GM19395 (cell line): ENCODE results near the gene PRX.
A peak's percentile ranks its signal among the peaks of the same experiment; 100 is the strongest.

Experiments used
- ATAC-seq: cut with Tn5 transposase; IDR thresholded peaks from one replicate; pipeline ENCODE4 v1.9.1; 2021; ENCODE audit warnings: mild to moderate bottlenecking, moderate library complexity; ENCODE audit not compliant: unreplicated experiment

The PRX gene

DNA sequence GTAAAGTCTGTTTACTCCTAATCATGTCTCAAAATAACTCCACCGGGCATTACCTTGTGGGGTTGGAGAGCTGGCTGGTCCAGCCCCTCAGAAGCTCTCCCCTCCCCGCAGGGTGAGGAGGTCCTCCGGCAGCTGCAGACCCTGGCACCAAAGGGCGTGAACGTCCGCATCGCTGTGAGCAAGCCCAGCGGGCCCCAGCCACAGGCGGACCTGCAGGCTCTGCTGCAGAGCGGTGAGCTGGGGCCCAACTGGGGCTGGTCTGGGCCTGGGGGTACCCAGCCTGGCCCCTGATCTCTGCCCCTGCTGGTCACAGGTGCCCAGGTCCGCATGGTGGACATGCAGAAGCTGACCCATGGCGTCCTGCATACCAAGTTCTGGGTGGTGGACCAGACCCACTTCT lies 43.4 kb downstream of the PRX start:
- ATAC-seq, result no peak

DNA sequence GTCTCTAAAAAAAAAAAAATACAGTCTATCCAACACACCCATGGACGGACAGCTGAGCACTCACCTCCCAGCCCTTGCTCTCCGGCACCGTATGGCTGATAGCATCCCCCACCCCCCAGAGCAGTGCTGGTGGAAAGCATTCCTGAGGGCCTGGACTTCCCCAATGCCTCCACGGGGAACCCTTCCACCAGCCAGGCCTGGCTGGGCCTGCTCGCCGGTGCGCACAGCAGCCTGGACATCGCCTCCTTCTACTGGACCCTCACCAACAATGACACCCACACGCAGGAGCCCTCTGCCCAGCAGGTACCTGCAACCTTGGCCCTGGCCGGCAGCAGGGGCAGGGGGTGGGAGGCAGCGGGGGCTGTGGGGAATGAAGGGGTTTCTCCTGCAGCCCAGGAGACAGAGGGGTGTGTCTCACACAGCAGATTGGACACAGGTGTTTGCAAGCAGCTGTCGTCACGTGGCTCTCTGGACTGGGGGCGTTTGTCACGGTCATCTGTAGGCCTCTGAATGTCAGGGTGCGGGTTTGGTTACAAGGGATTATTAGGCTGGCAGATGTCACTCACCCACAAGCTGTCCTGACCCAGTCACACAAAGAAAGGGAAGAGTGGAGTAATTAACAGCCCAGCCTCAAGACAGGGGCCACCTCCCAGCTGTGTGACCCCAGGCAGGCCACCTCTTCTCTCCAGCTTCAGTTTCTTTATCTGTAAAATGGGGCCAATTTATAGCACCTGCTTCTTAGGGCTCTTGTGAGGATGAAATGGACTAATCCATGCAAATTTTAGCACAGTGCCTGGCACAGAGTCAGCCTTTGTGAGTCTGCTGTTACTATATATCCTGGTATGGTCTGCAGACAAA lies 45.4 kb downstream of the PRX start:
- ATAC-seq, result no peak

DNA sequence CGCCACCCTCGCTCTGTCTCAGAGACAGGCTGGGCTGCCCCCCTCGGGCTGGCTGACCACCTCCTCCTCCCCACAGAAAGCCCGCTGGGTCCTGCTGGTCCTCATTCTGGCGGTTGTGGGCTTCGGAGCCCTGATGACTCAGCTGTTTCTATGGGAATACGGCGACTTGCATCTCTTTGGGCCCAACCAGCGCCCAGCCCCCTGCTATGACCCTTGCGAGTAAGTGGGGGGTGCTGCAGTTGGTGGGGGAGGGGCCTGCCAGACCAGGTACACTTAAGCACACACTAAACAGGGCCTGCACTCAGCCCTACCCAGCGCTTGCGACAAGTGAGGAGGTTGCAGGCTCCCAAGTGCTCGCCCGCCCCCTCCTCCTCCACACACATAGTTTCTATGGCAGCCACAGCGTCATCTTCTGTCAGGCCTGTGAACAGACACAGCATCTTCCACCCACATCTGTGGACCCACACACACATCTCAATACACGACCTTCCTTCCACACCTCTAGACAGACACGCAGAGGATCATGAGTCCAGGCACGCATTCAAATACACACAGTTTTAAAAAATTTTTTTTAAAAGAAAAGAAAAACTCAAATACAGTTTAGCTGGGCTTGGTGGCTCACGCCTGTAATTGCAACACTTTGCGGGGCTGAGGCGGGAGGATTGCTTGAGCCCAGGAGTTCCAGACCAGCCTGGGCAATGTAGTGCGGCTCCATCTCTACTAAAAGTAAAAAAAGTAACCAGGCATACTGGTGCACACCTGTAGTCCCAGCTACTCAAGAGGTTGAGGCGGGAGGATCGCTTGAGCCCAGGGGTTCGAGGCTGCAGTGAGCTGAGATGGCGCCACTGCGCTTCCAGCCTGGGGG lies 46.2 kb downstream of the PRX start:
- no peak for ATAC-seq

DNA sequence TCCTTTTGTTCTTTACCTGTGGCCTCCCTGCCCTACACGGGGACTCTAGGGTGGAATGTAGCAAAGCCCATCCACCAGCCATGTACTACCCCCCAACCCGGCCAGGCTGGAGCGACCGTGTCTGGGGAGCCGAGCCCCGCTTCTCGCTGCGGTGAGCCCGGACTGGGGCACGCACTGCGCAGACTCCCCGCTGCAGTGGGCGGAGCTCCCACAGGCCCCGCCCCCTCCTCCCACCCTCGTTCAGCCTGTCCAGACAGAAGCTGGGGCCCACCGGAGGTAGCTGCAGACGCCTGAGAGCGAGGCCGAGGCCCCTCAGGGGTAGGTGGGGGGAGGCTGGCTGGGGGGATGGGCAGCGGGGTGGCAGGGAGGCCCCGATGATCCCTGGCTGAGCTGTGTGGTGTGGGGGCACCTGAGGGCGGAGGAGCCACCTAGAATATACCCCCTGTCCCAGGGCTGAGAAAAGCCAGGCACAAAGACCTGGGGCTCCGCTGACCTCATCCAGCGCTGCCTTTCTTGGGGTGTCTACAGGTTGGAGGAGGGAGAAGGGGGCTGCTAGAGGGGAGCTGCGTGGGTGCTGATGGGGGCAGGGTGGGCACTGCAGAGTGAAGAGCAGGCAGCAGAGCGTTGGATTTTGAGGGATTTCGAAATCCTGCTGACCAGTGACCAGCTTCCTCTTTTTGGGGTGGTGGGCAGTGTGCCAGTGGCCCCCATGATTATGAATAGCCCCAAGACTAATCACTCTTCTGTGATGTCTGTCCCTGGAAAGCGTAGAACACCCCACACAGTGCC lies 47.4 kb downstream of the PRX start:
- ATAC-seq, result no peak

DNA sequence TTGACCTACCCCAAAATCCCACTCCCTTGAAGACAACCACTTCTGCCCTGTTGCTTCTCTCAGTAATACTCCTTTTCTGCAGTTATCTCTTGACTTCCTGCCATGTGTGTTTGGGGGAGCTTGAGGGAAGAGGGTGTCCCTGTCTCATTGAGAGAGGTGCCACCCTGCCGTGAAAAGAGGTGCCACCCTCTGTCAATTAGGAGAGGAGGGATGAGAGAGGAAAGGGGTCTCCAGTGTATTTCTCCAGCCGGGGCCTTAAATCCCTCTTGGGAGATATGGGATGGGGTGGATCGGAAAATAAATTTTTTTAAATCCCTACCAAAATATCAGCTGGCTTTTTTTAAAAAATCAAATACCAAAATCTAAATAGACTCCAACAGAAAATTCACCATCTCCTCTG lies 48.2 kb downstream of the PRX start:
- ATAC-seq, result no peak

DNA sequence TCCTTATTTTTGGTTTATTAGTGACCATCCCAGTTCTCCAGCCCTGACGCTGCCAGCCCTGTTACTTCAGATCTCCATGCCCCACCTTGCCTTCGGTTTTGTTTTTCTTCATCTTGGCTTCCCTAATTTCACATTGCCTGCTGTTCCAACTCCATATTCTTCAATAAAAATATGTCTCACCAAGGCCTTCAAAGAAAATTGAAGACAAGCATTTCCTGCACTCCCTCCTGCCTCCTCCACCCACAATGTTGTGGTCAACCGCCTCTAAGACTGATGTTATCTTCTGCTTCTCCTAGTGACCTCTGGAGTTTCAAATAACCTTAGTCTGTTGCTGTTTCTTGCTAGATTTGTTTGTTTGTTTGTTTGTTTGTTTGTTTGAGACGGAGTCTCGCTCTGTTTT lies 50.1 kb downstream of the PRX start:
- no peak for ATAC-seq

DNA sequence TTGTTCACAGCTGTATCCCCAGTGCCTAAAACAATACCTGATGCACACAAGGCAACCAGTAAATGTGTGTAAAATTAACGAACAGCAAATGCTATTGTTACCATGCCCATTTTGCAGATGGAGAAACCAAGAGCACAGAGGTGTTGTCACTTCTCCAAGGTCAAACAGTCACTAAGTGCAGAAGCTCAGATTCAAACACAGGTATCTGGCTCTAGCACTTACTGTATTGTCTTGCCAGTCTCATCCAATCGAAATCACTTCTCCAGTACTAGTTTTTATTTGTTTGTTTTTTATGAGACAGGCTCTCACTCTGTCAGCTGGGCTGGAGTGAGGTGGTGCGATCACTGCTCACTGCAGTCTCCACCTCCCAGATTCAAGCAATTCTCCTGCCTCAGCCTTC lies 51.0 kb downstream of the PRX start:
- ATAC-seq, result no peak

DNA sequence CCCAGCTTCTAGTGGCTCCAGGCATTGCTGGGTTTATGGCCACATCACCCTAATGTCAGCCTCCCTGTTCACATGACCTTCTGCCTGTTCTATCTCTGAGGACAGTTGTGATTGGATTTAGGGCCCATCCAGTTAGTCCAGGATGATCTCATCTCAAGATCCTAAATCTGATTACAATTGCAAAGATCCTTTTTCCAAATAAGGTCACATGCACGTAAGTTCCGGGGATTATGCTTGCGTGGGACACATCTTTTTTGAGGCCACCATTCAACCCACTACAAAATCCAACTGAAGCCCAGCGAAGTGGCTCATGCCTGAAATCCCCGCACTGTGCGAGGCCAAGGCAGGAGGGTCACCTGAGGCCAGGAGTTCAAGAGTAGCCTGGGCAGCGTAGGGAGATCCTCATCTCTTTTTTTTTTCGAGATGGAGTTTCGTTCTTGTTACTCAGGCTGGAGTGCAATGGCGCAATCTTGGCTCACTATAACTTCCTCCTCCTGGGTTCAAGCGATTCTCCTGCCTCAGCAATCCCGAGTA lies 52.4 kb downstream of the PRX start:
- no peak for ATAC-seq

DNA sequence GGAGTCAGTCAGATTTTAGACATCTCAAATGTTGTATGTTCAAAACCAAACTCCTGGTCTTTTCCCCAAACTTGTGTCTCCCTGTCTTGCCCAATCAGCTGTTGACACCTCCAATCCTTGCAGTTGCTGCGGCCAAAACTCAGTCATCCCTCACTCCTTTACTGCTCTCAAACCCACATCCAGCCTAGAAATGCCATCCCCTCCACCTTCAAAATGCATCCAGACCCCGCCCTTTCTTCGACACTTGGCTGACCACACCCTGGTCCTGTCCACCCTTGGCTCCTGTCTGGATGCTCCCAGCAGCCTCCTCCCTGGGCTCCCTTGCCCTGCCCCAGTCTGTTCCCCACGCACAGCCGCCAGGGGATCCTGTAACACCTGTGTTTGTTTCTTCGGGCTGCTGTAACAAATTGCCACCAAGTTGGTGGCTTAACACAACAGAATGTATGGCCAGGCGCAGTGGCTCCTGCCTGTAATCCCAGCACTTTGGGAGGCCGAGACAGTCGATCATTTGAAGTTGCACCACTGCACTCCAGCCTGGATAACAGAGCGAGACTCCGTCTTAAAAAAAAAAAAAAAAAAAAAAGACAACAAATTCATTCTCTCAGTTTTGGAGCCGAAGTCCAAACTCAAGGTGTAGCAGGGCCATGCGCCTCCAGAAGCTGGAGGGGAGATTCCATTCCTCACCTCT lies 53.0 kb downstream of the PRX start:
- no peak for ATAC-seq

DNA sequence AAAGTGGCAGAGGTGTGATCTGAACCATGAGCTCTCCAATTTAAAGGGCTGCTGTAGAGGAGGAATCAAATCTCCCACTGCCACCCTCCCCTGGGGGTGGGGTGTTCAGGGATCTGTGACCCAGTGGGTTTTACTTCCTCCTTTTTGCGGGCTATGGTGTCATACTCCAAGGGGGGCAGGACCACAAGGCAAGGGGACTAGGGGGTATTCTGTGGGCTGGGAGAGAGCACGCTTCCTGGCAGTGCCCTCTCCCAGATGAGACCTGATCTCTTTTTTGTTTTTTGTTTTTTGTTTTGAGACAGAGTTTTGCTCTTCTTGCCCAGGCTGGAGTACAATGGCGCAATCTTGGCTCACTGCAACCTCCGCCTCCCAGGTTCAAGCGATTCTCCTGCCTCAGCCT lies 54.4 kb downstream of the PRX start:
- ATAC-seq, result peak; percentile 60

DNA sequence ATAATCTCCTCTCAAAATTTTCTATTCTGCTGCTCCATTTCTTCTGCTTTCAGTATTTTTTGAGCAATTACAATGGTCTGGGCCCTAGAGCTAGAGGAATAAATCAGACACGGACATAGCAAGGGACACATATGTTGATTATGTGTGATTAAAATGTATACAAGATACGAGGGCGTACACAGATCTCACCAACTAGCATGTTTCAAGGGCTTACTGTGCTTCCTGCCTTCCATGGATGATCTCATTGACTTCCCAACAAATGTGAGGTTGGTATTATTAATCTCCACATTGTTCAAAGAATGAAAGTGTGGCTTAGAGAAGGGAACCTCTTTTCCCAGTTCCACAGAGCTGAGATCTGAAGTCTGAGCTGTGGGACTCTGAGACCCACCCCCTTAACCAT lies 55.5 kb downstream of the PRX start:
- no peak for ATAC-seq

DNA sequence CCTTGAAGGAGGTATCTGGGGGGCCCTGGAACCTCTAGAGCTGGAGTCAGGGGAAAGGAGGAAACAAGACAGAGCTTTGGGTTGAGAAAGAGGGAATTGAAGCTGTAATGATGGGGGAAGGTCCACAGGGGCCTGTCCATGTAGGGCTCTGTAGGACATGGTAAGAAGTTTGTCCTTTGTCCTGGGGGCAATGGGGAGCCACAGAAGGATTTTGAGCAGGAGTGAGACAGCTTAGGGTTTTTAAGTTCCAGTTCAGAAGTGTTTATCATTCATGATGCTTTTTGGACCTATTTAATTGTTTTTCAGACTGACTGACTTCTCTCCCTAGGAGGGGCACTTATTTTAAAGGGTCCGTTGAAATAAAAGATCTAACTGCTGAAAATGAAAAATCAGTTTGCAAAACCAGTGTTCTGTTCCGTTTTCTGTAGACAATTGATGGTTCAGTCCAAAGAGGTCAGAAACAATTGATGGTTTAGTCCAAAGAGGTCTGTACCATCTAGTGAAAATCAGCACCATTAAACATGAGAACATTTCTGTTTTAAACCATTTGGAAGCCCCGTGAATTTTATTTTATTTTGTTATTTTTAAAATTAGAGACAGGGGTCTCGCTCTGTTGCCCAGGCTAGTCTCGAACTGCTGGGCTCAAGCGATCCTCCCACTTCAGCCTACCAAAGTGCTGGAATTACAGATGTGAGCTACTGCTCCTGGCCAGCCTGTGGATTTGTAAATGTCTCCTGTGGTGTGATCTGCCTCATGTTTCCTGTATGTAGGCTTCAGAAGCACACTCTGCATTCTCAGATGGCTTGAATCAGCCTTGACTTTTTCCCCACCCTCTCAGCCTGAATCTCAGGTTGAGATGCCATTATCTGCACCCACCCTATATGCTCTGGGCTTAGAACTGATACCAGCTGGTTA lies 56.2 kb downstream of the PRX start:
- ATAC-seq, result no peak

DNA sequence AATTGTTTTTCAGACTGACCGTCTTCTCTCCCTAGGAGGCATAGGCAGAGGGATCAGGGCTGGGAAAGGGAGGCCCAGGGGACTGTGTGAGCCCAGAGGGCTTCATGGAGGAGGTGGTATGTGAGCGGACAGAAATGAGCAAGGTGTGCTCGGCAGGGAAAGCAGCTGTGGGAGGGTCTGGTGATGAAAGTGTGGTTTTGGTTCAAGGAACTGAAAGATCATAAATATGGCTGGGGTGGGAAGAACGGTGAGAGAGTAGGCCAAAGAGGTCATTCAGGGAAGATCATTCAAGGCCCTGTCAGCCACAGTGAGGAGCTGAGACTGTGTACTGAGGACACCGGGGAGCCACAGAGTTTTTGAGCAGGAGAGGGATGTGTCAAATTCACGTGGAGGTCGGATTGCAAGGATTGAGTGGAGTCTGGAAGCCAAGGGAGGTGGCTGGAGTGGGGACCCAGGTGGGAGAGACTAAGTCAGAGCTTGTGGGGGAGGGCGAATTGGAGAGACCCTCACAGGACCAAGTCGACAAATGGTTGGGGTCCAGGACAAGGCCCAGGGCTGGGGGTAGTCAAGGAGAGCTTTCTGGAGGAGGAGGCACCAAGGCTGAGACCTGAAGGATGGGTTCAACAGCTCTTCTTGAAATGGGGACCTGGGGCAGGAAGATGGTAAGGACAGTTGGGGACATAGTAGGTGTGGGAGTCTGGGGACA lies 57.0 kb downstream of the PRX start:
- ATAC-seq, result no peak

DNA sequence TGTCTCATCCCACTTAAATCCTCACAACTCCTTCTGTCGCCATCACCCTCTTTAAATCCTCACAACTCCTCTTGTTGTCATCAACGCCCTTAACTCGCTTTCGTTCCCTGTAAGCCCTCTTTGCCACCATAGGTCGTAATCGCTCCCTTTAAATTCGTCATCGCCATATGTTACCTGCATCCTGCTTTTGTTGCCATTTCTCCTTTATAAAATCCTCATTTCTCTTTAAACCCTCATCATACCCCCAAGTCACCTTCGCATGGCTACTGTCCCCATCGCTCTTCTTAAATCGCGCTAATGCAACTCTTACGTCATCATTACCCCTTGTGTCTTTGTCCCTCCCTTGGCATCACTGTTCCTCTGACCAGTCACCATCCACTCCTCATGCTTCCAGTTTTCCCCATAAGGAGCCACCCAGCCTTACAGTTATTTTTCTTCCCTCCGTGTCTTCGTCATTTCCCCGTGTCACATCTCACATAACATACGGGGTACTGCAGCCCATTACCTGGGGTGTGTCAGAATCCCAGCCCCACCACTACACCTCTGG lies 64.1 kb downstream of the PRX start:
- ATAC-seq, result no peak

DNA sequence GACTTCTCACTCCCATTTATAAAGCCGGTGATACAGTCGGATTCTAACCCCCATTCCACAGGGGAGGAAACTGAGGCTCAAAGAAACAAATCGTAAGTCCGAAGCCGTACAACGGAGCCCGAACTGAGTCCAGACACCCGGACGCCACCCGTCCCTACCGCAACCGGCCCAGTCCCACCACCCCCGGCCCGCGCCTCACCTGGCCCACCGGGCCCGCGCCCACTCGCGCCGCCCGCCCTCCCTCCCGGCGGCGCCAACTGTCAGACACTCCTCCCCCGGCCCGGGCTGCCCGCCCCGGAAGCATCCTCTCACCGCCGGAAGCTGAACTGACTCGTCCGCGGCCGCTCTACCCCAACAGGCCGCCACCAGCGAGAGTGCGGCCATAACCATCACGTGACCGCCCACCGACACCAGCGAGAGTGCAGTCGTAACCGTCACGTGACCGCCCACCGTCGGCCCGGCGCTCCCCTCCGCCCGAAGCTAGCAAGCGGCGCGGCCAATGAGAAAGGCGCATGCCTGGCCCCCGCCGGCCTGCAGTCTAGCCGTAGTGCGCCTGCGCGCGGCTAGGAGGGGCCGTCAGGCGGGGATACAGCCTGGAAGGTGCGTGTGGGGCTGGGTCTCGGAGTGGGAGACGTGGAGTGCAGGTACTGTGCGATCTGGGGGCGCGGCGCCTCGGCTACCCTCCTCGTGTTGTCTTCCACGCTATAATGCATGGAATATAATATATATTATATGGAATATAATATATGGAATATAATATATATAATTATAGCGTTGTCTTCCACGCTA lies 64.9 kb downstream of the PRX start, which contains the start of the genes C19orf47 and PLD3:
TSS of gene C19orf47 (minus strand) at position 273 of the 789 bp plus-strand sequence. CDS start 6,540 bp downstream, outside the sequence.
TSS of gene PLD3 (plus strand) at position 571 of the 789 bp plus-strand sequence. CDS start 17,789 bp downstream, outside the sequence.
- ATAC-seq, result peak; percentile 91

DNA sequence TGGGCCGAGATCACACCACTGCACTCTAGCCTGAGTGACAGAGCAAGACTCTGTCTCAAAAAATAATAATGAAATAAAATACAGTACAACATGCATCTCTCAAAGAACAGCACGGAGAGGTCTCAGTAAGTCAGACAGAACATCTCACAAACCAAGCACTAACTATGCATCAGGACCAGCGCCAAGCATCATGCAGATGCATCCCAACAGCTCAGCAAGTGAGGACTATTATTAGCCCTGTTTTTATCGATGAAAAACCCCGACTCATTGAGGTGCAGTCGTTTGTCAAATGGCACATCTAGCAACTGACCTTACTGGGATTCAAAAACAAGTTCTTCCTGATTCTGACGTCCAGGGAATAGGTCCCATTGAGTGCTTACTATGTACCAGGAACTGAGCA lies 68.8 kb downstream of the PRX start:
- no peak for ATAC-seq
